HepG2 (cell line): ENCODE measurements around the gene MND1. TPM values are rescaled to one million over a fixed set of nuclear protein-coding genes. Genes with fewer than 3 reads are reported as not detected.

Experiments used
- HOXA9 ChIP-seq: sonication (generic); formaldehyde crosslinking; IDR thresholded peaks from 2 replicates; pipeline ENCODE4 v1.8.1; 2022; ENCODE audit warnings: missing genetic modification reagents, mild to moderate bottlenecking, moderate library complexity, borderline replicate concordance
- MAFK ChIP-seq, 2 experiments: IDR thresholded peaks in 1 of 2; conservative IDR thresholded peaks in 1 of 2; 2 replicates each; pipeline ENCODE4 v1.6.1; 2011; ENCODE audit warnings: improper control_type of control experiment in 2 of 2, low read length in 2 of 2
- POGK ChIP-seq: sonication (generic); formaldehyde crosslinking; conservative IDR thresholded peaks from 2 replicates; pipeline ENCODE4 v1.8.0; 2022; ENCODE audit warnings: mild to moderate bottlenecking, moderate library complexity, missing genetic modification reagents
- RORA ChIP-seq: sonication (generic); formaldehyde crosslinking; IDR thresholded peaks from 2 replicates; pipeline ENCODE4 v1.5.0; 2020; ENCODE audit warnings: mild to moderate bottlenecking, missing genetic modification reagents, moderate library complexity
- YEATS4 ChIP-seq: sonication (generic); formaldehyde crosslinking; IDR thresholded peaks from 2 replicates; pipeline ENCODE4 v1.4.0; 2020; ENCODE audit warnings: missing genetic modification reagents, borderline replicate concordance
- ZNF800 ChIP-seq: sonication (generic); formaldehyde crosslinking; IDR thresholded peaks from 2 replicates; pipeline ENCODE4 v1.4.0; 2020; ENCODE audit warnings: missing genetic modification reagents
- ZNF839 ChIP-seq: sonication (generic); formaldehyde crosslinking; IDR thresholded peaks from 2 replicates; pipeline ENCODE4 v1.4.0; 2020; ENCODE audit warnings: missing genetic modification reagents, mild to moderate bottlenecking, borderline replicate concordance
- ZNF841 ChIP-seq: sonication (generic); formaldehyde crosslinking; IDR thresholded peaks from 2 replicates; pipeline ENCODE4 v1.8.1; 2023; ENCODE audit warnings: missing genetic modification reagents, borderline replicate concordance
- ZSCAN9 ChIP-seq: IDR thresholded peaks from 2 replicates; pipeline ENCODE4 v1.6.1; 2016; ENCODE audit warnings: borderline replicate concordance
- polyA plus RNA-seq, 8 experiments: library from polyadenylated mRNA; depleted of rRNA in 3 of 8; stranded (reverse) in 7 of 8; unstranded in 1 of 8; fragments of >200 nt; fragmentation: Illumina TruSeq in 4 of 8; extraction: Trizol in 4 of 8; gene quantifications; 2 replicates each; pipeline versions ENCODE4 v1.2.1 to v1.2.3, GENCODE V29; 2011 to 2016; ENCODE audit warnings: low read depth in 4 of 8, missing spikeins in 1 of 8, mixed read lengths in 1 of 8; ENCODE audit not compliant: insufficient read depth in 1 of 8
- total RNA-seq, 5 experiments: library from RNA; depleted of rRNA; stranded (reverse); fragments of >200 nt; fragmentation: Illumina TruSeq; extraction: Trizol; gene quantifications; 2 replicates each; pipeline ENCODE4 v1.2.3, GENCODE V29; 2016; ENCODE audit warnings: low read depth in 1 of 5
- TF ChIP-seq, protein P1 (sequence below): sonication (generic); formaldehyde crosslinking; IDR thresholded peaks from 2 replicates; pipeline ENCODE4 v1.8.0; 2022; ENCODE audit warnings: mild to moderate bottlenecking, missing genetic modification reagents, moderate library complexity

MND1 gene
- total and polyA plus RNA-seq, 2 of the 13 experiments (the other 11 are each of a cell fraction or from before 2014, with no cell fraction given): 4.8 to 30.7 TPM

DNA sequence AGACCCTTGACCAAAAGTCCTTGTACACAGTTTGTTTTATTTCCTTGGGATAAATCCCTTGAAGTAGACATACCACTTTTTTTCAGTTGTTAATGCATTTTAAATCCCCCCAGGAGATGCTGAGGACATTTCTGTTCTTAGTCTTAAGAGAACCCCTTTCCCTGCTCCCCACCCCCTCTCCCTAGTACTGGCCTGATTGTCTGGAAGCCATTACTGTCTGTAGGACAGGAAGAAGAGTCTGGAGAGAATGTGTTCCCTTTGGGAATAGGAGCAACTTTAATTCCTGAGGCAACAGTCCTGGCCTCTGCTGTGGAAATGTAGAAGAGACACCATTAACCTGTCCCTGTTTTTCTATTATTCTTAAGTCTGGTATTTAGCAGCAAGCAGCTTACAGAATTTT lies 69.4 kb downstream of the MND1 start (continued):
- TF ChIP-seq, protein P1, sequence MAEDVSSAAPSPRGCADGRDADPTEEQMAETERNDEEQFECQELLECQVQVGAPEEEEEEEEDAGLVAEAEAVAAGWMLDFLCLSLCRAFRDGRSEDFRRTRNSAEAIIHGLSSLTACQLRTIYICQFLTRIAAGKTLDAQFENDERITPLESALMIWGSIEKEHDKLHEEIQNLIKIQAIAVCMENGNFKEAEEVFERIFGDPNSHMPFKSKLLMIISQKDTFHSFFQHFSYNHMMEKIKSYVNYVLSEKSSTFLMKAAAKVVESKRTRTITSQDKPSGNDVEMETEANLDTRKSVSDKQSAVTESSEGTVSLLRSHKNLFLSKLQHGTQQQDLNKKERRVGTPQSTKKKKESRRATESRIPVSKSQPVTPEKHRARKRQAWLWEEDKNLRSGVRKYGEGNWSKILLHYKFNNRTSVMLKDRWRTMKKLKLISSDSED (CRISPR knock-in tag): no peak
- TF ChIP-seq POGK (no peak), HOXA9 (CRISPR knock-in tag) (no peak), ZNF839 (CRISPR knock-in tag) (no peak), MAFK (conservative IDR thresholded peaks at IDR 0.05 in 1 of 2, IDR thresholded peaks at IDR 0.05 in 1 of 2; ENCODE audit: low read length in 2 of 2) (no peak), YEATS4 (CRISPR knock-in tag) (no peak), RORA (CRISPR knock-in tag) (no peak), ZNF800 (CRISPR knock-in tag) (no peak), ZSCAN9 (no peak), ZNF841 (CRISPR knock-in tag) (no peak)
